Activated T-cell treated with anti-CD3 and anti-CD28 coated beads for 48 hours (primary cell): ENCODE measurements around the gene AHCY.
"Not testable (repeated sequence)": the region's sequence is repeated elsewhere in the genome, so short reads cannot be mapped to it uniquely, and the experiment has no call there.

Experiments used
- DNase-seq: peaks from one replicate; pipeline ENCODE4 v3.0.0-alpha.2; 2020; ENCODE audit warnings: low read depth

The AHCY gene

GRCh38 chr20:34322267-34323105, 19.3 kb upstream of the AHCY start:
- no peak for DNase-seq

- no peak for DNase-seq
Observed at GRCh38 chr20:34320861-34321260, 17.7 kb upstream of the AHCY start.

- DNase-seq: no peak
Observed at GRCh38 chr20:34318609-34319443, 15.7 kb upstream of the AHCY start.

GRCh38 chr20:34316196-34316814, 13.2 kb upstream of the AHCY start:
- no peak for DNase-seq

GRCh38 chr20:34315236-34315635, 12.1 kb upstream of the AHCY start:
- no peak for DNase-seq

- DNase-seq: peak; percentile 82
Observed at GRCh38 chr20:34312544-34313217, 9.5 kb upstream of the AHCY start.

GRCh38 chr20:34312024-34312460, 8.9 kb upstream of the AHCY start:
- no peak for DNase-seq

- DNase-seq: no peak
Observed at GRCh38 chr20:34311118-34312023, 8.2 kb upstream of the AHCY start.

- DNase-seq: no peak
Observed at GRCh38 chr20:34310481-34311117, 7.4 kb upstream of the AHCY start.

- no peak for DNase-seq
Observed at GRCh38 chr20:34309691-34310090, 6.5 kb upstream of the AHCY start.

- DNase-seq: no peak
Observed at GRCh38 chr20:34305333-34306230, 2.4 kb upstream of the AHCY start.

GRCh38 chr20:34302312-34302722, 838 bp downstream of the AHCY start:
- DNase-seq: no peak

- no peak for DNase-seq
Observed at GRCh38 chr20:34301587-34302311, 1.4 kb downstream of the AHCY start.

GRCh38 chr20:34300809-34301586, 2.2 kb downstream of the AHCY start:
- no peak for DNase-seq

- DNase-seq: no peak
Observed at GRCh38 chr20:34300256-34300806, 2.8 kb downstream of the AHCY start.

GRCh38 chr20:34299556-34300255, 3.4 kb downstream of the AHCY start:
- DNase-seq: no peak

GRCh38 chr20:34298294-34298784, 4.8 kb downstream of the AHCY start:
- DNase-seq: not testable (repeated sequence)
